GM23248 (cell line): ENCODE measurements around the gene CADM1. TPM values are rescaled to one million over a fixed set of nuclear protein-coding genes. Genes with fewer than 3 reads are reported as not detected.

Experiments used
- DNase-seq: peaks from one replicate; pipeline ENCODE4 v3.0.0-alpha.2; 2015
- H2AFZ ChIP-seq: fragments of 200-600 bp; sonication (generic); 2 replicates; pipeline ENCODE4 v1.6.1; 2016; ENCODE audit warnings: antibody characterized with exemption
- H3F3A ChIP-seq: fragments of 200-600 bp; sonication (generic); 2 replicates; pipeline ENCODE4 v1.6.1; 2016; ENCODE audit warnings: mild to moderate bottlenecking, antibody characterized with exemption, mixed run types; ENCODE audit not compliant: insufficient read depth
- H3K27ac ChIP-seq: fragments of 200-600 bp; sonication (generic); 2 replicates; pipeline ENCODE4 v1.5.1; 2016; ENCODE audit warnings: mild to moderate bottlenecking
- H3K27me3 ChIP-seq: fragments of 200-600 bp; sonication (generic); replicated peaks from 2 replicates; pipeline ENCODE4 v1.6.1; 2016; ENCODE audit warnings: mild to moderate bottlenecking; ENCODE audit not compliant: insufficient read depth
- H3K36me3 ChIP-seq: fragments of 200-600 bp; sonication (generic); 2 replicates; pipeline ENCODE4 v1.6.1; 2016; ENCODE audit warnings: low read depth, mild to moderate bottlenecking
- H3K4me1 ChIP-seq: fragments of 200-600 bp; sonication (generic); 2 replicates; pipeline ENCODE4 v1.6.1; 2016; ENCODE audit warnings: mild to moderate bottlenecking; ENCODE audit not compliant: insufficient read depth
- H3K4me2 ChIP-seq: fragments of 200-600 bp; sonication (generic); one replicate; pipeline ENCODE4 v1.6.1; 2016; ENCODE audit warnings: mild to moderate bottlenecking; ENCODE audit not compliant: unreplicated experiment
- H3K4me3 ChIP-seq: fragments of 200-600 bp; sonication (generic); 2 replicates; pipeline ENCODE4 v1.5.1; 2016; ENCODE audit warnings: mild to moderate bottlenecking
- H3K79me2 ChIP-seq: fragments of 200-600 bp; sonication (generic); 2 replicates; pipeline ENCODE4 v1.6.1; 2016; ENCODE audit warnings: mild to moderate bottlenecking; ENCODE audit not compliant: insufficient read depth
- H3K9ac ChIP-seq: fragments of 200-600 bp; sonication (generic); 2 replicates; pipeline ENCODE4 v1.6.1; 2016; ENCODE audit warnings: mild to moderate bottlenecking
- H3K9me2 ChIP-seq: fragments of 200-600 bp; sonication (generic); 2 replicates; pipeline ENCODE4 v1.6.1; 2016; ENCODE audit warnings: mixed run types, mild to moderate bottlenecking, moderate library complexity; ENCODE audit not compliant: insufficient read depth
- H3K9me3 ChIP-seq: fragments of 200-600 bp; sonication (generic); one replicate; pipeline ENCODE4 v1.6.1; 2017; ENCODE audit warnings: low read depth
- H4K20me1 ChIP-seq: fragments of 200-600 bp; sonication (generic); 2 replicates; pipeline ENCODE4 v1.6.0; 2016; ENCODE audit not compliant: insufficient read depth
- EZH2 ChIP-seq: fragments of 200-600 bp; sonication (generic); IDR thresholded peaks from 2 replicates; pipeline ENCODE4 v1.6.1; 2018; ENCODE audit warnings: antibody characterized with exemption, mild to moderate bottlenecking; ENCODE audit not compliant: insufficient read depth, poor library complexity, severe bottlenecking
- EZH2phosphoT487 ChIP-seq: fragments of 200-600 bp; sonication (generic); IDR thresholded peaks from 2 replicates; pipeline ENCODE4 v1.6.1; 2018; ENCODE audit warnings: antibody characterized with exemption, moderate library complexity, mild to moderate bottlenecking, low read depth; ENCODE audit not compliant: insufficient read depth
- WGBS, 2 experiments: methylation state at CpG; one replicate each; pipeline ENCODE4 v1.1.6; 2015 to 2017; ENCODE audit warnings: low lambda C conversion rate in 2 of 2, low coverage in 1 of 2; ENCODE audit errors: missing lambda C conversion rate in 2 of 2; 5-methylcytosine and 5-hydroxymethylcytosine counted together
- in situ Hi-C: fragments of 300-500 bp; cut with MboI; formaldehyde crosslinking; loops from 2 replicates; pipeline ENCODE4 v1.15.0; 2020
- polyA plus RNA-seq: library from polyadenylated mRNA; unstranded; fragments of >200 nt; fragmentation: Nextera tagmentation; extraction: Ambion mirVana; gene quantifications from 2 replicates; pipeline ENCODE4 v1.2.1, GENCODE V29; 2016
- total RNA-seq: library from RNA; depleted of rRNA; stranded (reverse); fragments of >200 nt; shearing (Covaris generic); gene quantifications from 2 replicates; pipeline ENCODE4 v1.2.3, GENCODE V29; 2014

CADM1 gene
- total and polyA plus RNA-seq, 2 experiments from 2014 or later: 0.83 to 1.4 TPM

GRCh38 chr11:115430345-115430744 is 73.9 kb downstream of the CADM1 start:
- no peaks in the 10 kb centered on the region for H3K27me3 ChIP-seq
- no peaks in the 10 kb centered on the region for H3F3A ChIP-seq
- no peak overlapping the region for H3K9ac ChIP-seq
- H3K36me3 ChIP-seq: no peaks in the 10 kb centered on the region
- no peaks in the 10 kb centered on the region for H3K9me2 ChIP-seq
- WGBS, 2 experiments: 91 to 96% methylated on average over 1 of the region's 1 CpG
- H3K4me1 ChIP-seq: no peaks in the 10 kb centered on the region
- in situ Hi-C loops: no loop called here
- H3K9me3 ChIP-seq: no peaks in the 10 kb centered on the region
- H3K4me3 ChIP-seq: no peak overlapping the region
- no peak overlapping the region for H3K4me2 ChIP-seq
- H3K27ac ChIP-seq: no peak overlapping the region
- H2AFZ ChIP-seq: no peak overlapping the region
- no peaks in the 10 kb centered on the region for H3K79me2 ChIP-seq
- TF ChIP-seq EZH2 (no peak), EZH2phosphoT487 (no peak)
- H4K20me1 ChIP-seq: no peaks in the 10 kb centered on the region
- no peak for DNase-seq

DNA sequence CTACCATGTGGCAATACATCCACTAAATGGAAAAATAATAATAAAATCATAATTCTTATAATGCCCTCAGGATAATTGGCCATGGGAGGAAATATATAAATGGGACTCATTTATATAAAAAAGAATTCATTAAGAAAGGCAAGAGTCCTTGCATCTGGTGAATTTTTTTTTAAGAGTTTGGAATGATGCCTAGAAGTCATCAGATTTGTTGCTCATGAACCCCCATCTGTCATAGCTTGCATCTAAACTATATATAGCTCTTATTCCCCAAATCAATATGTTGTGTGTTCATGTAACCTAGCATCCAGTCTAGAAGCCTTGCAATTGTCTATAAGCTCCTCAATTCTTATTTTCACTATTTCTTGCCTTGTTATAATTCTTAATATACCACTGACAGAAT is 75.9 kb downstream of the CADM1 start:
- in situ Hi-C loops: no loop called here
- Histone ChIP-seq H4K20me1 (no peaks in the 10 kb centered on the region), H2AFZ (no peak overlapping the region), H3K79me2 (no peaks in the 10 kb centered on the region), H3K4me3 (no peak overlapping the region), H3K9me3 (no peaks in the 10 kb centered on the region), H3K27ac (no peak overlapping the region), H3K4me1 (no peaks in the 10 kb centered on the region), H3K4me2 (no peak overlapping the region), H3K27me3 (no peaks in the 10 kb centered on the region), H3K36me3 (no peaks in the 10 kb centered on the region), H3K9me2 (no peaks in the 10 kb centered on the region), H3K9ac (no peak overlapping the region), H3F3A (no peaks in the 10 kb centered on the region)
- DNase-seq: no peak
- no peak for TF ChIP-seq EZH2
- no peak for TF ChIP-seq EZH2phosphoT487

DNA sequence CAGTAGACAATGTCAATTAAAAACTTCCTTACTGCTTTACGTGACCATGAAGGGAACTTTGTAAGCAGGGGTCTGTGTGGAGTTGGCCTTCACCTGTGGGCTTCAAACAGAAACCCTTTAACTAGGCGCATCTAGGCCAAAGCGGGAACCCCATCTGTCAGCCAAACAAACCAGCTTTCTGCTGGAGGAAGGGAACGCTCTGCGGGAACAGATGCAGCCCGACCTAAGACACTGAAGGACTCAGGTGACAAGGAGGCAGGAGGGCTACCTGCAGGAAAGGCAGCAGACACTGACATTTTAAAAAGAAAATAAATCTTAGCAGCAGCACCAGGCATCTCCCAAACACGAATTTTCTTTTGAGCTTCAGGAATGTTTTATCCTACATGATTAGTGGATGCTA is 78.4 kb downstream of the CADM1 start:
- no peaks in the 10 kb centered on the region for H3K9me2 ChIP-seq
- no peaks in the 10 kb centered on the region for H3K27me3 ChIP-seq
- TF ChIP-seq EZH2phosphoT487: no peak
- no peak for TF ChIP-seq EZH2
- no peak overlapping the region for H3K27ac ChIP-seq
- H3K9ac ChIP-seq: no peak overlapping the region
- H3K4me3 ChIP-seq: no peak overlapping the region
- WGBS, 2 experiments: 51 to 54% methylated on average over 7 of the region's 7 CpGs
- H3K9me3 ChIP-seq: no peaks in the 10 kb centered on the region
- no peak for DNase-seq
- H3K79me2 ChIP-seq: no peaks in the 10 kb centered on the region
- no peaks in the 10 kb centered on the region for H3K4me1 ChIP-seq
- no peak overlapping the region for H3K4me2 ChIP-seq
- no peak overlapping the region for H2AFZ ChIP-seq
- no peaks in the 10 kb centered on the region for H3F3A ChIP-seq
- no peaks in the 10 kb centered on the region for H3K36me3 ChIP-seq
- in situ Hi-C loops: no loop called here
- no peaks in the 10 kb centered on the region for H4K20me1 ChIP-seq

GRCh38 chr11:115425250-115425649 is 79.0 kb downstream of the CADM1 start:
- WGBS, 2 experiments: 72 to 79% methylated on average over 5 of the region's 5 CpGs

DNA sequence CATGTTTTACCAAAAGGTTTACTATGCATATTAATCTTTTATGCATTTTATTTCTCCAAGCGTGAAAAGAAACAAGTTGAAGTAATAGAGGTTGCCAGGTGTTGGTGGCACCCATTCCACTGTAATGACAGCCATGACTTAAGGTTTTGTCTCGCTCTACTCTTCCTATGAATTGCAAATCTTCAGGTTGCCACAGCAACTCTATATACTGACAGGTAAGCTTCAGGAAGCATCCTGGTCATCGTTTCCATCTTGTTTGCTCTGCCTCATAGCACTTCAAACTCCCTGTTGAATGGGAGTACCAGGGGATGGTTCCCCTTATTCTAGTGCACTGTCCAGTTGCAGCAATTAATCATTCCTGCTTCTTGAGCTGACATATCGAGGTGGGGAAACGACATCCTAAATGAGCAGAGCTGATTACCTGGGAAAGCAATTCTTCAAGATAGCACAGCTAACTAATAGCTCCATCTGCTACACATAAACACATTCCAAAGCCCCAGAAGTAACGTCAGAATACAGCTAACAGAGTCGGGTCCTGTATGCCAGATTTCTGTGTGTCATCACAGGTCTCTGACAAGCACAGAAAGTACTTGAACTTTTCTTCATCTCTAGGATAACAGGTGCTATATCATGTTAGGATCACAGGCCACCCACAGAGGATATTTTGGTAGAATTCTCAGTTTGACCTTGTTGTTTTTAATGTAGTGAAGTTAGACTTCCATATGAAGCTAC is 80.3 kb downstream of the CADM1 start:
- no peaks in the 10 kb centered on the region for H3K36me3 ChIP-seq
- H3K9me3 ChIP-seq: no peaks in the 10 kb centered on the region
- in situ Hi-C loops: no loop called here
- no peak overlapping the region for H3K9ac ChIP-seq
- no peak overlapping the region for H3K27ac ChIP-seq
- no peaks in the 10 kb centered on the region for H3K4me1 ChIP-seq
- no peaks in the 10 kb centered on the region for H4K20me1 ChIP-seq
- H3K79me2 ChIP-seq: no peaks in the 10 kb centered on the region
- DNase-seq: no peak
- no peak overlapping the region for H3K4me3 ChIP-seq
- no peak overlapping the region for H2AFZ ChIP-seq
- H3K4me2 ChIP-seq: no peak overlapping the region
- TF ChIP-seq EZH2phosphoT487 (no peak), EZH2 (no peak)
- no peaks in the 10 kb centered on the region for H3K27me3 ChIP-seq
- H3K9me2 ChIP-seq: no peaks in the 10 kb centered on the region
- H3F3A ChIP-seq: no peaks in the 10 kb centered on the region
- WGBS, 2 experiments: 12 to 16% methylated on average over 7 of the region's 7 CpGs

More at GRCh38 chr11:115425250-115425649, 79.0 kb downstream of the CADM1 start:
- no peaks in the 10 kb centered on the region for H4K20me1 ChIP-seq
- no peaks in the 10 kb centered on the region for H3K4me1 ChIP-seq
- TF ChIP-seq EZH2phosphoT487 (no peak), EZH2 (no peak)
- no peaks in the 10 kb centered on the region for H3K9me3 ChIP-seq
- no peaks in the 10 kb centered on the region for H3F3A ChIP-seq
- H3K79me2 ChIP-seq: no peaks in the 10 kb centered on the region
- in situ Hi-C loops: no loop called here
- H3K4me2 ChIP-seq: no peak overlapping the region
- no peaks in the 10 kb centered on the region for H3K27me3 ChIP-seq
- no peaks in the 10 kb centered on the region for H3K36me3 ChIP-seq
- no peak overlapping the region for H3K27ac ChIP-seq
- H3K9me2 ChIP-seq: no peaks in the 10 kb centered on the region
- no peak overlapping the region for H3K4me3 ChIP-seq
- no peak for DNase-seq
- H3K9ac ChIP-seq: no peak overlapping the region
- no peak overlapping the region for H2AFZ ChIP-seq
